Stimulated activated CD8-positive, alpha-beta memory T cell treated with anti-CD3 and anti-CD28 coated beads, Interleukin-7, amount 100 ng/mL, for 24 hours (primary cell): ENCODE results near the gene ACMSD.
"Not testable (repeated sequence)": the region's sequence is repeated elsewhere in the genome, so short reads cannot be mapped to it uniquely, and the experiment has no call there.

Experiments
- DNase-seq: peaks from one replicate; pipeline ENCODE4 v3.0.0-alpha.2; 2020; ENCODE audit warnings: low read depth

ACMSD gene

DNA sequence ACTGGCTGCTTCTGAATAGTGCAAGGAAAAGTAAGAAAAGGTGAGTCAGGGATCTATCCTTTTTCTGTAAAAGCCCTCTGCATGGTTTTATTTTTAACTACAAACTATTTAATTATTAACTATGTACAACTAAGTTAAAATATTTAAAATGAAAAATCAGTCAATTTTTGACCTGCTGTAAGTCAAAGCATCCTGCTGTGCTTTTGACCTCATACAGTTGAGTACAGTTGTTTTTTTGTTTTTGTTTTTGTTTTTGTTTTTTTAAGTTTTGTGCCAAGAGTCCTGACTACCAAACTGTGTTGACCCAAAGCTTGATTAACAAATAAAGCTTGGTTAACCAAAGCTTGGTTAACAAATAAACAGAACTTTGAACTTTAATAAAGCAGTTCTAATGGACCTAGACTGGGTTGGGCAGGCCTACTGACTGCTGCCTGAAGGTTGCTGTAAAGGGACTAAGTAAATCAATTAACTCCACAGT is at the start of gene ACMSD:
Gene ACMSD (plus strand): TSS at position 474 of the 478 bp plus-strand sequence. CDS start 67 bp downstream, outside the sequence.
- DNase-seq = no peak

DNA sequence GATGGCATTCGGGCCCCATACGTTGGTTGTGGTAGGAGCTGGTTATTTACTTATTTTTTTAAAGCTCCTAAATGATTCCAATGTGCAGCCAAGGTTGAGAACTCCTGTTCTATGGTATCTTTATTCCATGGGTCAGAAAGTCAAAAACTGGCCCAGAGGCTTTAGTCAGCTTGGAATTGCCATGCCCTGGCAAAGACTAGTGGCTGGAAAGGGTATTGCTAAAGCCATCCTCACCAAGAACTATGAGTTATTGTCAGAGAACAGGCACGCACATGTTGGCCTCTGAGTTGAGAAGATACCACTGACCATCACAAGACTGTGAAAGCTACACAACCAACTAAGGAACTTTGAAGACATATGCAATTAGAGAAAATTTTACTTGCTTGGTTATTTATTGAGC is 47.9 kb upstream of the ACMSD start:
- no peak for DNase-seq

DNA sequence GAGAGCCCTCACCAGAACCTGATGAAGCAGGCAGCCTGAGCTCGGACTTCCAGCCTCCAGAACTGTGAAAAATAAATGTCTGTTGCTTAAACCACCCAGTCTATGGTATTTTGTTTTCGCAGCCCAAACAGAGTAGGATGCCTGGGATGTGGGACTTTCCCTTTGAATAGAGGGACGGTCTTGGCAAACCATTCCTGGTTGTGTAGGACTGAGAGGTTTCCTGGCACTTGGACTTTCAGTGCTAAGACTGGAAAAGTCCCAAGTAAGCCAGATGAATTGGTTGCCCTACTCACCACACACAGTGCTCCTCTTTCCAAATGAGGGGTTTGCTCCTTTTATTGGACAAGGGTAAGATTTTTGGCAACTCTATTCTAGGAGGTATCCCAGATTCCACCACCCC is 46.8 kb upstream of the ACMSD start:
- DNase-seq = no peak

DNA sequence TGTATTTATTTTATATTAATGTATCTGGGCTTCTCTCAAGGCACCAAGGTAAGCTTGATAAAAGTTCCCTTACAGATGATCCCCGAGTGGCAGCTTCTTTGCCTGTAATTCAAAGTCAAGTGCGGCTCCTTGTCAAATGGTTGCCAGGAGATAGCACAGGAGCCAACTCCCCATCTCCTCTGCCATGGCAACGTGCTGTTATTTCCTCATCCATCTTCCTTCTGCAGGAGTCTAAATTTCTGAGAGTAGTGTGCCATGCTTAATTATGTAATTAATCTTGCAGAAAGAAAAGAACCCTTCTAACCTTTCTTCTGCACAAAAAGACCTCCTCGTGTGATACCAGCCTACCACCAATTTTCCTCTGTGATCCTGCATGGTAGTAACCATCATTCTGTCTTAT is 46.2 kb upstream of the ACMSD start:
- no peak for DNase-seq

DNA sequence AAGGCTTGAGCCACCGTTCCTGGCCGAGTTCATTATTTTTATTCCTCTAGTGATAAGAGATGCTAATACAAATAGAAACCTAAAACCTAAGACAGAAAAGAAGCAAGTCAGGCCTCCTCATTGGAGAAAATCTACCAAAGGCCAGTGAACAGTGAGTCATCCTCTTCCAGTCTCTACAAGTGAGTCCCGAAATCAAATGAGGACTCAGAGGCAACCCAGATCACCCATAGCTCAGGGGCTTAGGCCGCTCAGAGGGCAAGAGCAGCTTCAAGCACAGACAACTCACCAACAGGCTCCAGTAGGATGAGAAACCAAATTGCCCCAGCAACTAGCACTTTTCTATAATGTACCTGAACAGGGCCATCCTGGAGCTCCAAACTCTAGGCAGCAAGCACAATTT is 42.7 kb upstream of the ACMSD start:
- DNase-seq = no peak

DNA sequence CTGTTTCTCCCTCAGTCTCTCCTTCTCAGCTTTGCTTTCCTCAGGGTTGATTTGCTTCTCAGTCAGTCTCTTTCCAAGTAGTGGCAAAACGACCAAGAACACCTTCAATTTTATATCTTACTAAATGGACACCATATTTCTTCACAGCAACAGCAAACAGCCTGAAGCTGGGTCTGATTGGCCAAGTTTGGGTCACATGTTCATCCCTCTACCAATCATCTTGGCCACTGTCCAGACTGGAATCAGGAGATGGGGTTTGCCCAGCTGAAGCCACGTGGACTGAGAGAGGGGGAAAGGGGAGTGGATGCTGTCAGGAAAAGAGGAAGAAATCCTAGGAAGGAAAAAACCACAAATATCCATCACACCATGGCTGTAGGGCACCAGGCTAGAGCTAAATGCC is 42.0 kb upstream of the ACMSD start:
- DNase-seq = no peak

DNA sequence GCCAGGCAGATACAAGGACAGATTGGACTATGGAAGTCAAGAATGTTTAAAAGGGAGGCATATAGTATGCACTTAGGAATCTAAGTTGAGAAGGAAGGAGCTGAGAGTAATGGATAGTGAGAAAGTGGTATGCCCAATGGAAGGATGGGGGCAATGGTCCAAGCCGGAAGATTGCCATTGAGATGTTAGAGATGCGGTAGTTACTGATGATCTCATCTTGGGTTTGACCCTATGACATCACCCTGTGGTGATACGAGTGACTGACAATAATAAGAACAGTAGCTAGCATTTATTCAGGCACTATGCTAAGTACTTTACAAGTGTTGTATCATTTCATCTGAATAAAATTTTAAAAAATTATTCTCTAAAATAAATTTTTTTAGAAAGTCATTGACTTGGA is 38.5 kb upstream of the ACMSD start:
- no peak for DNase-seq

DNA sequence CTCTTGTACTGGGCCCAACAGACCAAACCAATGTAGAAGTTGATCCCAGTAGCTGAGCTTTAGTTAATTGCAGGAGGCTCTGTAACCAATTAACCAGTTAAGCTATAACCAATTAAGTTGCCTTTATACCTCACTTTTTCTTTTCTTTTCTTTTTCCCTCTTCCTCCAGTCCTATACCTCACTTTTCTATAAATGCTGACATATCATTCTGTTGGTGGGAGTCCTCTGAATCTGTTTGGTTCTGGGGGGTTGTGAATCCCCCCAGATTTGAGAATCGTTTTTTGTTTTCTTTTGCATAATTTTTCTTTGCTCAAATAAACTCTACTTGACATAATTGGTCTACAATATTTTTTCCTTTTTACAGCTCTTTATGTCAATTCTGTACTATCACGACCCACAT is 38.1 kb upstream of the ACMSD start:
- DNase-seq = no peak

DNA sequence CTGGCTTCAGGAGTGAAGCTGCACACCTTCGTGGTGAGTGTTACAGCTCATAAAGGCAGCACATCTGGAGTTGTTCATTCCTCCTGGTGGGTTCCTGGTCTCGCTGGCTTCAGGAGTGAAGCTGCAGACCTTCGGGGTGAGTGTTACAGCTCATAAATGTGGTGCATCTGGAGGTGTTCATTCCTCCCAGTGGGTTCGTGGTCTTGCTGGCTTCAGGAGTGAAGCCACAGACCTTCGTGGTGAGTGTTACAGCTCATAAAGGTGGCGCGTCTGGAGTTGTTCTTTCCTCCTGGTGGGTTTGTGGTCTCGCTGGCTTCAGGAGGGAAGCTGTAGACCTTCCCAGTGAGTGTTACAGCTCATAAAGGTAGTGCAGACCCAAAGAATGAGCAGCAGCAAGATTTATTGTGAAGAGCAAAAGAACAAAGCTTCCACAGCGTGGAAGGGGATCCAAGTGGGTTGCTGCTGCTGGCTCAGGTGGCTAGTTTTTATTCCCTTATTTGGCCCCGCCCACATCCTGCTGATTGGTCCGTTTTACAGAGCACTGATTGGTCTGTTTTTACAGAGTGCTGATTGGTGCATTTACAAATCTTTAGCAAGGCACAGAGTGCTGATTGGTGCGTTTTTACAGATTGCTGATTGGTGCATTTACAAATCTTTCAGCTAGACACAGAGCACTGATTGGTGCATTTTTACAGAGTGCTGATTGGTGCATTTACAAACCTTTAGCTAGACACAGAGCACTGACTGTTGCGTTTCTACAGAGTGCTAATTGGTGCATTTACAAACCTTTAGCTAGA is 34.6 kb upstream of the ACMSD start:
- not testable (repeated sequence) for DNase-seq

DNA sequence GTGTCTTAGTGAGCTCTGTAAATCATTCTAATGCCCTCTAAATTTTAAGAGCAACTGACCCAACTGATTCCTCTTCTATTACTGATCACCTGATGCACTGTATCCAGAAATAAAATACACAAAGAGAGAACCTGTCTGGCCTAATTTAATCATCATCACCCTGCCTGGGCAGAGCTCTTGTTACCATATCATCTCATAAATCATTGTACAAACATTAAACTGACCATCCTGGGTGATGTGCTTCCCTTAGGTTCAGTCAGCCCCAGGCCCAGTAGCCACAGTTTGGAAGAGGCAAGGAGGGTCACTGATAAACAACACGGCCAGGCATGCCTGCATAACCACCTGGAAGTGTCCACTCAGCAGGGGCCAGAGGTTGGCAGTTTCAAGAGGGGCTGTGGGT is 22.7 kb upstream of the ACMSD start:
- DNase-seq = no peak

DNA sequence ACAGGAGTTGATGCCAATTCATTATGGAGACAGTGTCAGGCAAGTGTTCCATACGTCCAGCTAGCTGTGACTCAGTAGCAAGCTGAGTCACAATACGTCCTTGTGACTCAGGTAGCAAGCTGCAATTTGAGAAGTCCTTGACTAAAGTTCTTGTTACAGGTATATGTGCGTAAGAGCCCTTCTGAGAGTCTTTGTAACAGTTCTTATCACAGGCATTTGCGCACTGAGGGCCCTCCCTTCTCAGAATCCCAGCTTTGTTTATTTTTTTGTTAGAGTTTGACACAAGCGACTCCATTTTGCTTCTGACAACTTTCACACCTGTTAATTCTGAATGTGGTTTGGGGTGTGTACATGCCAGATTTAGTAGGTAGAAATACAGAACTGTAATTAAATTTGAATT is 20.1 kb upstream of the ACMSD start:
- no peak for DNase-seq

DNA sequence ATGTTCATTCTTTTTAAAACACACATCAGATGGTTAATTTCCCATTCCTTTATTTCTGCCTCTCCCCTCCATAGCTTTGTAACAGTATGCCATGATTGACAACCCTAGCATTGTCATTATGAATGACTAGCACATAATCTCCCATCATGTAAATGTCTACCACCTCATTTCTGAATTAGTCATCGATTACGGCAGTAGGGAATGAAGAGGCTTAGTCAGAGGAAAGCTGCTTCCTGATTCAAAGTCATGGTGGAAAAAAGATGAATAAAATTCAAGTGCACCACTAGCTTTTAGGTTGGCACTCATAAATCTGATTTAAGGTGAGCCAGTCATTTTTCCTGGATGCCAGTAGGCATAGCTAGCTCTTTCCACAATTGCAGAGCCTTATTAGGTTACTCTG is 19.1 kb upstream of the ACMSD start:
- DNase-seq = no peak

DNA sequence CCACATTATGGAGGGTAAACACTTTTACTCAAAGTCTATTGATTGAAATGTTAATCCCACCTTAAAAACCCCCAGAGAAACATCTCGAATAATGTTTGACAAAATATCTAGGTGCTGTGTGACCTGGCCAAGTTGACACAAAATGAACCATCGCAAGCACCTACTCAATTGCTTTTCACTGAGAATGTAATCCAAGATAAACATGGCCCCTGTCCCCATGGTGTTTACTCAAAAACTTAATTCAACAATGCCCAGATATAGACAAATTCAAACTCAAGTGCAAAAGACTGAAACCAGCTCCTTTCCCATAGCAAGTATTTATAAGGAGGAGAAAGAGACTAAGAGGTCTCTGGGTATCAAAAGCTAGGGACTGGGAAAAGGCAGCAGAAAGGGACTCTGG is 15.0 kb upstream of the ACMSD start:
- no peak for DNase-seq

DNA sequence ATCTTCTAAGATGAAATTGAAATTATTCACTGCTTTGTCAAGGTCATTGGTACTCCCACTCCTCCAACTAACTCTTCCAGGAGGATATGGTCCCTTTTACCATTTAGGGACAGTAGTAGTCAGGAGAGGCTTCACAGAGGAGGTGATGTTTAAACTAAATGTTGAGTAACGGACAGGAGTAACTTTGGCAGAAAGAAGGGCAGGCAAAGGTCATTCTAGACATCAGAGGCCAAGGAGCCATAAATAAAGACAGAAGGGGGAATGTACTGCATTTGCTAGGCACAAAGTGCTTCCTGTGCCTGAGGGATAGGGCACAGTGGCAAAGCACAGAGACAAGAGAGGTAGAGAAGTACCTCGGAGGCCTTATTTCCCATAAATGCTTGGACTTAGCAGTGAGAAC is 14.6 kb upstream of the ACMSD start:
- no peak for DNase-seq

DNA sequence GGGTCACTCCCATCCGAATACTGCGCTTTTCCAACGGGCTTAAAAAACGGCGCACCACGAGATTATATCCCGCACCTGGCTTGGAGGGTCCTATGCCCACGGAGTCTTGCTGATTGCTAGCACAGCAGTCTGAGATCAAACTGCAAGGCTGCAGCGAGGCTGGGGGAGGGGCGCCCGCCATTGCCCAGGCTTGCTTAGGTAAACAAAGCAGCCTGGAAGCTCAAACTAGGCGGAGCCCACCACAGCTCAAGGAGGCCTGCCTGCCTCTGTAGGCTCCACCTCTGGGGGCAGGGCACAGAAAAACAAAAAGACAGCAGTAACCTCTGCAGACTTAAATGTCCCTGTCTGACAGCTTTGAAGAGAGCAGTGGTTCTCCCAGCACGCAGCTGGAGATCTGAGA is 12.7 kb upstream of the ACMSD start:
- not testable (repeated sequence) for DNase-seq

DNA sequence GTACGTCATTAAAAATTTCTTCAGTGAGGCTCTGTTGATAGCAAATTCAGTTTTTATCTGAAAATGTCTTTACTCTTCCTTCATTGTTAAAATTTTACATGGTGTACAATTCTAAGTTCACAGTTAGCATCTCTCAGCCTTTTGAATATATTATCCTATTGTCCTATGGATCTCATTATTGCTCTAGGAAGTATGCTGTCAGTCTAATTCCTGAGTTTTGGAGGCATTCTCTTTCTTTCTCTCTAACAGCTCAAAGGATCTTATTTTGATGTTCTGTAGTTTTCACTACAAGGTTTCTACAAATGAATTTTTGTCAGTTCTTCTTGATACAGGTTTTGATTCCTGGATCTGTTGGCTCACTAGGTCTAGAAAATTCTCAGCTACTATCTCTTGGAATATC is 2.9 kb upstream of the ACMSD start:
- DNase-seq = no peak

DNA sequence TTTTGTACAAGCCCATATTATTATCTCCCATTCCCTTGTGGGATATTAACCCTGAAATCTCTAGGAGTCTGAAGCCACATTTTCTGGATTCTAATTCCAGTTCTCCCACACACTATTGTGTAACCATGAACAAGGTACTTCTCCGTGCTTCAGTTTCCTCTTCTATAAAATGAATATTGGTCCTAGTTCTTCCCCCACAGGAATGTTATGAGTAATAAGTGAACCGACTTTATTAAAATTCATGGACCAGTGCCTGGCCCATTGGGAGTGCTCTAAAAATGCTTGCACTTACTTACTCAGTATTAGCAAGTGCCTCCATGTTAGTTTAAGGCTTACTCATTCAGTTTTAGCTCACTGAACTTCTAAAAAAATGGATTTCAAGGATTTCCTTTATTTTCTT is 1.4 kb upstream of the ACMSD start:
- no peak for DNase-seq

DNA sequence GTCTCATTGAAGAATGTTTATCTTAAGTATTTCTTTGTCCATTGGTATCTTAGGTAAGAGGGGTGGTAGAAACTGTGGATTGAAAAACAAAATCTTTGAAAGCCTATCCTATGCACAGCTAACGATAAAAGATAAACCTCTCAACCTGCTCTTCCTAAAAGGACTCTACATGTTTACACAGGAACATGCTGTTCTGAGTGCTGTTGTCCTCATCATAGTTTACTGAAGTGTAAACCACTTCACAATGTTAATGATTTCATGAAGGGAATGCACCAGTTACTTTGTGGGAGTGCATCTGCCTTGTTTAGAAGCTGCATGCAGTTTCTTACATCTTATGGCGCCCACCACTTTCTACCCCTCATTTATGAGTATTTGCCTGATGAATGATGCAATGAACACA is 1.2 kb downstream of the ACMSD start:
- DNase-seq = no peak

DNA sequence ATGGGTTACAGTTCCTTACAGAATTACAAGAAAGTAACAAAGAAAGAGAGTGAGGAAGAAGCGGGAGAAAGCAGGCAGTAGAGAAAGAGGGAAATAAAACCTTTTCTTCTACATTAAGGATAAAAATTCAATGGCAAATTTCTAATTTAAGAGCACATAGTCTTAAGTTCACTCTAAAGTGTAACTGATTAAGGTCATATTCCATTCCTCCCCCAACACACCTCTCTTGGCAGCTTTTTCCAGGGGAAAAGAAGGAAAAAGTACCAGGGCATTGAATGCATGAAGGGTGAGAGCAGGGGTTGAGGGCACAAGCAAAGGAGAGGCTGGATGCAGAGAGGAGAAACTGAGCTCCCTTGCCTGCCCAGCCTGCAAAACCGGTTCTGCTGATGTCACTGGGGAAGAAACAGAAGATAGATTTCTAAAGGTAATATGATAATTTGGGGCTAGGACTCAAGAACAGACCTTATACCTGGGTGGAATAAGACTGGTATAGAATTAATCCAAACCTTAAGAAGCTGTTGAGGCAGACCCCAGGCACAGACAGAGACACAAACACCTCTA is 4.6 kb downstream of the ACMSD start:
- DNase-seq = no peak

DNA sequence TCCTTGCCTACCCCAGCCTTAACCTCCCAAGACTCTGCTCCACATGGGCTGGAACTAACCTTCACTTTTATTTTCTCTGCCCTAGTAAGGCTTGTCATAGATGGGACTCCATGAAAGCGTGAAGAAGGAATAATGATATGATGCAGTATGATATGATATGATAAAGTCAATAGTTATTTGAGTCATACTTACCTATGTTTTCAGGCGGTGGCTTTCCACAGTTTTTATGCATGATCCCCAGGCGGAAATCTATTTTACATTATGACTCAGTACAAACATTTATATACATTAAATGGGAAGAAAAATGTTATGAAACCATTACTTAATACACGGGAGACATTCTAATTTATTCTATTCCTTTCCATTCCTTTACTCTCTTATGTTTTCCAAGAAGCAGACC is 5.6 kb downstream of the ACMSD start:
- DNase-seq = no peak

DNA sequence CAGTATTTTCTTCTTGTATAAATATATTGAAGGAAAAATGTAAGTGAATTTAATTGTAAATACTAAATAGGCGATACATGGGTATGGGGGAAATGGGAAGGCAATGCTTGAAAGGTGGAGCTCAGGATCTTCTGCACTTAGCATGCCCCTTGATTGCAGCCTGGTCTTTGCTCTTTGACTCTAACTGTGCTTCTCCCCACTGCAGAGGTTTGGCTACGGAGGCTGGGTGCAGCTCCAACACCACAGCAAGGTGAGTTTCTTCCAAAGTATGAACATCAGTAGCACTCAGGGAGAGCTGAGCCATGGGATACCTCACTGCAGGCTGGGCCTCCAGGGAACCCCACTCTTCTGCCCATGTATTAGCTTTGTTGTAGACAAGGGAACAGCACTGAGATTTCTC is 6.6 kb downstream of the ACMSD start:
- no peak for DNase-seq

DNA sequence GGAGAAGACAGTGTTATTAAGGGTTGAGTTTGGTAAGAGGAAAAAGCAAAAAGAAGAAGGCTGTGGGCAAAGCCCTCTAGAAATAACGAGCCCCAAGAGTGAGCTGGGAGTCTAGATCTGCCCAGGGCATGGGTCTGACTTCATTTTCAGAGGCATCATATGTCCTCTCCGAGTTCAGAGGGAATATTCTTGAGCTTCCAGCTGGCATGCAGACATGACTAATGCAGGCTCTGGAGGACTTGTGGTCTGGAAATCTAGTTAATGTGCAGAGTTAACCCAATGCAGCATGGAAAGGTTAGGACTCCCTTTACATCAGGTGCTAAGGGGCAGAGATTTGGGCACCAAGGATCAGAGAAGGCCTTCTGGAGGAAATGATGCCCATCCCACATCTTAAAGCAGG is 7.3 kb downstream of the ACMSD start:
- DNase-seq = no peak

DNA sequence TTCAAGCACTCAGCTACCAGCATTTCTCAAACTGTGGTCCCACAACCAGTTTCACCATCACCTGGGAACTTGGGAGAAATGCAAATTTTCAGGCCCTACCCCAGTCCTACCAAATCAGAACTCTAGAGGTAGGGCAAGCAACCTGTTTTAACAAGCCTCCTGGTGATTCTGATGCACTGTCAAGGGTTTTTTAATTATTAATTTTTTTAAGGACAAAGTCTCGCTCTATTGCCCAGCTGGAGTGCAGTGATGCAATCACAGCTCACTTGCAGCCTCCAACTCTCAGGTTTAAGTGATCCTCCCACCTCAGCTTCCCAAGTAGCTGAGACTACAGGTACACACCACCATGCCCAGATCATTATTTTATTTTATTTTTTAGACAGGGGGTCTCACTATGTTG is 7.8 kb downstream of the ACMSD start:
- DNase-seq = no peak

DNA sequence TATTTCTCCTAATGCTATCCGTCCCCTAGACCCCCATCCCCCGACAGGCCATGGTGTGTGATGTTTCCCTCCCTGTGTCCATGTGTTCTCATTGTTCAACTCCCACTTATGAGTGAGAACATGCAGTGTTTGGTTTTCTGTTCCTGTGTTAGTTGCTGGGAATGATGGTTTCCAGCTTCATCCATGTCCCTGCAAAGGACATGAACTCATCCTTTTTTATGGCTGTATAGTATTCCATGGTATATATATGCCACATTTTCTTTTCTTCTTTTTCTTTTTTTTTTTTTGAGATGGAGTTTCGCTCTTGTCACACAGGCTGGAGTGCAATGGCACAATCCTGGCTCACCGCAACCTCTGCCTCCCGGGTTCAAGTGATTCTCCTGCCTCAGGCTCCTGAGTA is 9.2 kb downstream of the ACMSD start:
- DNase-seq = not testable (repeated sequence)
